Stimulated activated naive CD8-positive, alpha-beta T cell treated with anti-CD3 and anti-CD28 coated beads, Interleukin-15, amount 100 ng/mL, for 72 hours (primary cell): ENCODE data around the gene NFE2.
"Not testable (repeated sequence)": the region's sequence is repeated elsewhere in the genome, so short reads cannot be mapped to it uniquely, and the experiment has no call there.

Experiments used
- ATAC-seq: fragments of 150-1000 bp; cut with Tn5 transposase; 2 replicates; pipeline ENCODE4 v1.10.0; 2021; ENCODE audit warnings: mild to moderate bottlenecking, moderate library complexity
- DNase-seq, 2 donors: peaks; one replicate each; pipeline ENCODE4 v3.0.0; 2021 to 2022
- H3K27ac Mint-ChIP-seq, 2 donors: one replicate each; pipeline ENCODE4 v1.8.0; 2022; ENCODE audit warnings: mild to moderate bottlenecking in 2 of 2, mixed read lengths in 2 of 2, moderate library complexity in 2 of 2
- H3K27me3 Mint-ChIP-seq: one replicate; pipeline ENCODE4 v1.8.0; 2022; ENCODE audit warnings: mixed read lengths
- H3K4me1 Mint-ChIP-seq: one replicate; pipeline ENCODE4 v1.8.0; 2022; ENCODE audit warnings: mild to moderate bottlenecking, mixed read lengths
- H3K4me3 Mint-ChIP-seq, 2 donors: one replicate each; pipeline ENCODE4 v1.8.0; 2022; ENCODE audit warnings: mild to moderate bottlenecking in 2 of 2, mixed read lengths in 2 of 2, moderate library complexity in 1 of 2
- H3K9me3 Mint-ChIP-seq, 2 donors: one replicate each; pipeline ENCODE4 v1.8.0; 2022; ENCODE audit warnings: mixed read lengths in 2 of 2

Gene NFE2

GRCh38 chr12:54294953-54295566, 5.8 kb downstream of the NFE2 start:
- Mint-ChIP-seq H3K27me3 (peaks cover 24% of the 10 kb centered on the region), H3K27ac (no peak overlapping the region), H3K9me3 (no peaks in the 10 kb centered on the region)

GRCh38 chr12:54294152-54294952, 6.5 kb downstream of the NFE2 start:
- peaks cover 17% of the 10 kb centered on the region for H3K27me3 Mint-ChIP-seq
- peak; percentile 63 for ATAC-seq
- H3K9me3 Mint-ChIP-seq: no peaks in the 10 kb centered on the region
- H3K4me3 Mint-ChIP-seq: no peak overlapping the region
- H3K4me1 Mint-ChIP-seq: peaks cover 6% of the 10 kb centered on the region
- no peak overlapping the region for H3K27ac Mint-ChIP-seq
- peak in 1 of 2 donors; percentile 60 for DNase-seq

More at GRCh38 chr12:54294953-54295566, 5.8 kb downstream of the NFE2 start:
- Mint-ChIP-seq H3K4me3 (no peak overlapping the region), H3K4me1 (peaks cover 7% of the 10 kb centered on the region)
- DNase-seq: no peak
- no peak for ATAC-seq

GRCh38 chr12:54292931-54293241, 7.9 kb downstream of the NFE2 start:
- Mint-ChIP-seq H3K4me1 (peaks cover 3% of the 10 kb centered on the region), H3K27me3 (peaks cover 4% of the 10 kb centered on the region), H3K27ac (no peak overlapping the region), H3K4me3 (no peak overlapping the region), H3K9me3 (no peaks in the 10 kb centered on the region)
- ATAC-seq (no peak), DNase-seq (no peak)

GRCh38 chr12:54292083-54292930, 8.5 kb downstream of the NFE2 start:
- Mint-ChIP-seq H3K4me1 (no peaks in the 10 kb centered on the region), H3K9me3 (no peaks in the 10 kb centered on the region), H3K27me3 (no peaks in the 10 kb centered on the region), H3K27ac (no peak overlapping the region), H3K4me3 (no peak overlapping the region)
- ATAC-seq: no peak
- no peak for DNase-seq

GRCh38 chr12:54287261-54288157, 13.3 kb downstream of the NFE2 start:
- Mint-ChIP-seq H3K27ac (peak overlapping the region in 1 of 2 donors; percentile 76), H3K4me3 (no peak overlapping the region), H3K9me3 (no peaks in the 10 kb centered on the region), H3K4me1 (peaks cover 38% of the 10 kb centered on the region), H3K27me3 (no peaks in the 10 kb centered on the region)
- ATAC-seq: no peak
- no peak for DNase-seq

GRCh38 chr12:54286042-54287030, 14.5 kb downstream of the NFE2 start:
- Mint-ChIP-seq H3K27me3 (no peaks in the 10 kb centered on the region), H3K4me3 (peak overlapping the region; percentile 5 to 34), H3K4me1 (peaks cover 49% of the 10 kb centered on the region), H3K9me3 (no peaks in the 10 kb centered on the region), H3K27ac (peak overlapping the region in 1 of 2 donors; percentile 76)
- no peak for DNase-seq
- no peak for ATAC-seq

- Mint-ChIP-seq H3K4me1 (peaks cover 50% of the 10 kb centered on the region), H3K27me3 (no peaks in the 10 kb centered on the region), H3K4me3 (peak overlapping the region; percentile 5 to 39), H3K9me3 (no peaks in the 10 kb centered on the region), H3K27ac (peak overlapping the region; percentile 25 to 76)
- ATAC-seq (no peak), DNase-seq (no peak)
Measured at GRCh38 chr12:54285150-54286041, 15.4 kb downstream of the NFE2 start.

GRCh38 chr12:54284070-54284780, 16.6 kb downstream of the NFE2 start:
- H3K27ac Mint-ChIP-seq: peak overlapping the region in 1 of 2 donors; percentile 36
- ATAC-seq, H3K27me3 Mint-ChIP-seq, H3K9me3 Mint-ChIP-seq, H3K4me3 Mint-ChIP-seq, DNase-seq: not testable (repeated sequence)
- peaks cover 50% of the 10 kb centered on the region for H3K4me1 Mint-ChIP-seq

GRCh38 chr12:54282949-54283593, 17.7 kb downstream of the NFE2 start:
- DNase-seq (peak; percentile 43 to 47), ATAC-seq (no peak)
- Mint-ChIP-seq H3K27ac (peak overlapping the region in 1 of 2 donors; percentile 77), H3K4me1 (peaks cover 55% of the 10 kb centered on the region), H3K27me3 (no peaks in the 10 kb centered on the region), H3K9me3 (no peaks in the 10 kb centered on the region), H3K4me3 (no peak overlapping the region)

GRCh38 chr12:54281694-54282093, 19.1 kb downstream of the NFE2 start:
- H3K4me3 Mint-ChIP-seq, H3K9me3 Mint-ChIP-seq, DNase-seq, H3K27ac Mint-ChIP-seq, H3K27me3 Mint-ChIP-seq, ATAC-seq: not testable (repeated sequence)
- H3K4me1 Mint-ChIP-seq: peaks cover 66% of the 10 kb centered on the region

GRCh38 chr12:54281261-54281638, 19.6 kb downstream of the NFE2 start:
- not testable (repeated sequence) for H3K27me3 Mint-ChIP-seq, H3K9me3 Mint-ChIP-seq, DNase-seq, H3K4me3 Mint-ChIP-seq, ATAC-seq, H3K27ac Mint-ChIP-seq
- peaks cover 68% of the 10 kb centered on the region for H3K4me1 Mint-ChIP-seq

- H3K4me3 Mint-ChIP-seq: no peak within 1 kb of the TSS
- DNase-seq (peak; percentile 94 to 98), ATAC-seq (peak; percentile 88)
- H3K27ac Mint-ChIP-seq: no peak within 1 kb of the TSS
- peaks cover 68% of the 10 kb centered on the region for H3K4me1 Mint-ChIP-seq
- H3K9me3 Mint-ChIP-seq: no peaks in the 10 kb centered on the region
- H3K27me3 Mint-ChIP-seq: no peaks in the 10 kb centered on the region
Measured at GRCh38 chr12:54280468-54281260, 20.2 kb downstream of the NFE2 start, which contains the start of gene HNRNPA1. HNRNPA1 (plus strand) TSS chr12:54280726; CDS start chr12:54280808, 82 bp downstream.
